EL (cell line): ENCODE measurements around the gene RPP25.
A peak's percentile ranks its signal among the peaks of the same experiment; 100 is the strongest.
"Not testable (repeated sequence)": the region's sequence is repeated elsewhere in the genome, so short reads cannot be mapped to it uniquely, and the experiment has no call there.

Experiments
- DNase-seq: peaks from one replicate; pipeline ENCODE4 v3.0.0-alpha.2; 2016

RPP25 gene

DNA sequence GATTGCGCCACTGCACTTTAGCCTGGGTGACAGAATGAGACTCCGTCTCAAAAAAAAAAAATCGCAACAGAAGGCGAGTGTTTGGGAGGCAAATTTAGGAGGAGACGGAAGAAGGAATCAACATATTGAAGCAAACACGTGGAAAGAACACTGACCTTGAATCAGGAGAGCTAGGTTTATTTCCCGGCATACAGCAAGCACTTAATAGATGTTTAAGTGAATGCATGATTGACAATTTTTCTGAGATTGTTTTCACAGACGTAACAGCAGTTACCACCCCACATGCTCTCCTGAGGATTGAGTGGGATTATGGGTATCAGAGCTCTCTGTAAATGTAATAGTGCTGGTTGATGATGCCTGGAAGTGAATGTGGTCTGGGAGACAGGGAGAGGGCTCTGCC, 5.6 kb upstream of the RPP25 start:
- DNase-seq: no peak

DNA sequence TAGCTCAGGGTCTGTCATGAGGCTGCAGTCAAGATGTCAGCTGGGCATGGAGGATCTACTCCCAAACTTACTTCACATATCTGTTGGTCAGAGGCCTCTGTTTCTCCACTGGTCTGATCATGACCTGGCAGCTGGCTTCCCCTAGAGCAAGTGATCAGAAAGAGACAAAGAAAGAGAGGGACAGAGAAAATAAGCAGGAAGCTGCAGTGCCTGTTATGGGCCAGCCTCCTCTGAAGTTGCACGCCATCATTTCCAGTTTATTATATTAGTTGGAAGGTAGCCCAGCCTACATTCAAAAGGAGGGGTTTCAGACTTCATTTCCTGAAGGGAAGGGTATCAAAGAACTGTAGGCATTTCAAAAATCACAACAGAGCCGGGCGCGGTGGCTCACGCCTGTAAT, 5.0 kb upstream of the RPP25 start:
- DNase-seq: no peak

DNA sequence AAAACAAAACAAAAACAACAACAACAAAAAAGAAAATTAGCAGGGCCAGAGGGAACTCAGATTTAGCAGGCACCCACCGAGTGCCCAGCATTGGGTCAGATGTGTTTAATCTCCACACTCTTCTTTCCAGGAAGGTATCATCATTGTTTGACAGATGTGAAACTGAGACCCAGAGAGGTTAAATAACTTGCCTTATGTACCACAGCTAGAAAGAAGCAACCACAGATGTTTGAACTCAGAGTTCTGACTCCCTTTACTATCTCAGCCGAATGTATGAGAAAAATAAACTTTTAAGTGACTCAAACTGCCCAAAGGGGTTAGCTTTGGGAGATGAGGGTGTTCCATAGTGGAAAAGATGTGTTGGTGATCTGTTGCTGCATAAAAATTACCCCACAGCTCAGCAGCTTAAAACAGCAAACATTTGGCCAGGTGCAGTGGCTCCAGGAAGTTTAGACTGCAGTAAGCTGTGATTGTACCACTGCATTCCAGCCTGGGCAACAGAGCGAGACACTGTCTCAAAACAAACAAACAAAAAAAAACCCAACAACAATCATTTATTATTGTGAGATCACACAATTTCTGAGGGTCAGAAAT, 4.5 kb upstream of the RPP25 start:
- no peak for DNase-seq

DNA sequence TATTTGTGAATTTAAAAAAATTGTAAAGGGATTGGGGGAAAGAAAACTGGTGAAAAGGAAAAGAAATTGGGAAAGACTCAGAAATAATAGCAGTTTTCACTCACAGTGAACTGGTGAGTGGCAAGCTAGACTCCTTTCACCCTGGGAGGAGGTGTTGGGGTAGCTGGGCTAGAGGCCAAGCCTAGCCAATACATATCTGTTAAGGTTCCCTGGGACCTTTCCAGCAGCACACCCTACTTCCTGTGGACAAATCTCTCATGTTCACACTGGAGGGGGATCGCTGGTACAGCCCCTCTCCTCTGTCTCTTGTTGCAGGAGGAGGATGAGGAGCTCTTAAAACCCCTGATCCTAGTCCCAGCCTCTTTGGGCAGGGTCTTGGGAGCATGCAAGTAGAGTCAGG, 3.7 kb upstream of the RPP25 start:
- no peak for DNase-seq

DNA sequence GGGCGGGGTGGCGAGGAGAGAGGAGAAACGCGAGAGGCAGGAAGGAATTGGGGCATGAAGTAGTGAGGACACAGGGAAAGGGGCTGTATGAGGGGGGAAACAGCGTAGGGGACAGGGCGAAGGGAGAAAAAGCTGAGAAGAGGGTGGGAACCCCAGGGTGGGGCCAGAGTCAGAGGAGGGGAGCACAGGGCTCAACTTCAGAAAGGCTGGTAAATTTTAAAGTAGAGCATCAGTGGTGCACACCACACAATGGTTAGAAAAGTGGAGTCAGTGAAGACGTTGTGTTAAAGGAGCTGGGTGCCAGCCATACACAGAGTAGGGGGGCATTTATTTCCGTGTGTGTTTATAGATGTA, 3.0 kb upstream of the RPP25 start:
- DNase-seq: no peak

DNA sequence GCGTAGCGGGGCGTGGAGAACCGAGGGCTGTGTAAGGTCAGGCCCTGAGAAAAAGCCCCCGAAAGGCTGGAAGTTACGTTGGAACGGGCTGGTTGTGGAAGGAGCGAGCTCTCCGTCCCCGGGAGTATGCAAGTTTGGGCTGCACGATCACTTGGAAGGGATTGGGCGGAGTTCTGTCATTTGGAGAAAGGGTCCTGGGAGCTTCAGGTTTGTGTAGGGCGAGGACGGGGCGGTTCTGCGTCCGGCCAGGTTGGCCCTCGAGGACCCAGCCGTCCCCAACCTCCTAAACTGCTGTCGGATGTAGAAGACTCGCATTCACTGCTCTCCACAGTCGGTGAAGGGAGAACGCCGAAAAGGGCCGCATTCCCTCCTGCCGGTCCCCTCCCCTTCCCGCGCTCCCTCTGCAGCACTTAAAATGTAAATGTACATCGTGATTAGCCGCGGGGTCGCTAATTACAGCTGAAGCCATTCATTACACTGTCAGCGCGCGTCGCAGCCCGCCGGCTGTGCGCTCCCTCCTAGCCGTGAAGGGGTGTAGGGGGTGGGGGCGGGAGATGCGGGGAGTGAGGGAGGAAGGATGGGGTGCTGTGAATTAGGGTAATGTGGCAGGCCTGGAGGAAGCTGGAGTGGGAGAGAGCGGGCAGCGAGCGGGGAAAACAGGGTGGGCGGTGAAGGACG, 2.5 kb upstream of the RPP25 start:
- DNase-seq: no peak

DNA sequence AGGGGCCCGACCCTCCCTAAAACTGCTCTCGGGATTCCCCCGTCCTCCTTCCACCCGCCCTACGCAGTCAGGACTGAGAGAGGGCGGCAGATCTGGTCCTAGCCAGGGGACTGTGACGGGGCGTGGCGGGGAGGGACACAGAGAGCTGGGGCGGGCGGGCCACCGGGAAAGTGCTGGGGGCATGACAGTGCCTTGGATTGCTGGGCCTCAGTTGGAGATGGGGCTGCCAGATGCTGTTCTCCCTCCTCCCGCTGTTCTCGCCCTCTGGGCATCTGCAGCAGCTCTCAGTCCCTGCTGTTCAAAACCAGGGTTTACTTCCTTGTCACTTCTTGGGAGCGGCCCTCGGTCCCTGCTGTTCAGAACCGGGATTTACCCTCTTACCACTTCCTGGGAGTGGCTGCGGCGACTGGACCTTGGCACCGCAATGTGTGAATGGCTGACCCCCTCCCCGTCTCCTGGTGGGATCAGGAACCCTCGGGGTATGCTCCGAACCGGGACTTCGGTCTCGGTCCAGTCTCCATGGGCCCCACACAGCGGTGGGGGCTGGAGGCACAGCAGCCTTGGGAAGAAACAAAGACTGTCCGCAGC, 1.8 kb upstream of the RPP25 start:
- DNase-seq: peak; percentile 62

DNA sequence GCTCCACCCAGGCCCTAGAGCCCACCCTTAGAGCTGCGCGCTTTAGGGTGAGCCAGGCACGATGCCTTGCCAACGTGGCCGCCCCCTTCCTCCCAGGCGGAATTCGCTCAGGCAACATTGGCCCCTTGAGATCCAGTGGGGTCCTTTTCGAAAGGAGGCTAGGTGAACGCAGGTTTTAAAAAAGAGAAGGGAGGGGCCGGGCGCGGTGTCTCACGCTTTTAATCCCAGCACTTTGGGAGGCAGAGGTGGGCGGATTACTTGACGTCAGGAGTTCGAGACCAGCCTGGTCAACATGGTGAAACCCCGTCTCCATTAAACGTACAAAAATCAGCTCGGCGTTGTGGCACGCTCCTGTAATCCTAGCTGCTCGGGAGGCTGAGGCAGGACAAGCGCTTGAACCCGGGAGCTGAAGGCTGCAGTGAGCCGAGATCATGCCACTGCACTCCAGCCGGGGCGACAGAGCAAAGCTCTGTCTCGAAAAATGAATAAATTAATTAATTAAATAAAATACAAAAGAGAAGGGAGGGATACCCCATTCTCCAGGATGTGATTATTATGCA, 984 bp upstream of the RPP25 start:
- no peak for DNase-seq

DNA sequence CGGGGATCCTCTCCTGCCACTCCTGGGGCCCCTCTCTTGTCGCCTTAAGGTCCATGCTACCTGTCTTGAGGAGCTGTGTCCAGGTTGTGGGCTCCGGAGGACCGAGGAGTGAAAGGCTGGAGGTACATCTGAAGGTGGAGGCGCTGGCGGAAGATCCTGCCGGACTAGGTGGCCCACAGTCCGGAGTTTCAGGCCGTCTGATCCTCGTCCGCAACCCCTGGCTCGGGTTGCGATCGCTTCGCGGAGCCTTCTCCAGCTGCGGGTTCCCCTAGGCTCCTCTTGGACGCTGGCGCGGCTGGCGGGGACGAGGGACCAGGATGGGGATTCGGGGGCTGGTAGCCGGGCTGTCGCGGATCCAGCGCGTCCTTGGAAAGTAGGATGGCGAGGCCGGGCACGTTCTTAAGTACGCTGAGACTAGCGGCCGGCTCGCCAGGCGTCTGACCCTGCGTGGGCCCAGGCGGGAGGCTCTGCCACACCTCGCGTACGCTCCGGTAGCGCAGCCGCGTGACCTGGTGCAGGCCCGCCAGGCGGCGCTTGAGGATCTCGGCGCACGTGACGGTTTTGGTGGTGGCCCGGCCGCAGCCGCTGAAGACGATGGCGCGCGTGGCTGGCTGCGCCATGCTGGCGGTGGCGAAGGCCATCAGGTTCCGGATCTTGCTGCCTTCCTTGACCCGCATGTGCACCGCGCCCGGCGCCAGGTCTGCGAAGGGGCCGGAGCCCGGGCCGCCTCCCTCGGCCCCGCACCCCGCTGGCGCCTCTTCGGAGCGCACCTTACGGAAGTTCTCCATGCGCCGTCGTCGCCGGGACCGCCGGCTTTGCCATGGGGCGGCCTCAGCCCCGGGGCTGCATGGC, 550 bp downstream of the RPP25 start:
- peak; percentile 43 for DNase-seq

DNA sequence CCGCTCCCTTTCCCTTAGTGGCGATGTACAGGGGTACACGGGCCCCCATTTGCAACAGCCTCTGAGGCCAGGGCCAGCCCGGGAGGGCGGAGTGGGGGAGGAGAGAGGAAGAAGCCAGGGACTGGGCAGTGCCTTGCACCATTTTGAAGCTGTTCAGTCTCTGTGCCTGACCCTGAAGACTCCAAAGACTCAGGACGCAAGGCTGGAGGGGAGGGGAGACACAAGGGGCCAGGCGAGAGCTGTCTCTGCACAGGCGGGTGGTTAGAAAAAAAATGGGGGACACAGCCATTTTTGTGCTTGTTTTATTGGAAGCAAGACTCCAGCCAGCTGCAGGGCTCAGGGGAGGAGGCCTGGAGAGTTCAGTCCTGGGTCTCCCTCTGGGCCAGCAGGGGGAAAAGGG, 1.6 kb downstream of the RPP25 start:
- no peak for DNase-seq

DNA sequence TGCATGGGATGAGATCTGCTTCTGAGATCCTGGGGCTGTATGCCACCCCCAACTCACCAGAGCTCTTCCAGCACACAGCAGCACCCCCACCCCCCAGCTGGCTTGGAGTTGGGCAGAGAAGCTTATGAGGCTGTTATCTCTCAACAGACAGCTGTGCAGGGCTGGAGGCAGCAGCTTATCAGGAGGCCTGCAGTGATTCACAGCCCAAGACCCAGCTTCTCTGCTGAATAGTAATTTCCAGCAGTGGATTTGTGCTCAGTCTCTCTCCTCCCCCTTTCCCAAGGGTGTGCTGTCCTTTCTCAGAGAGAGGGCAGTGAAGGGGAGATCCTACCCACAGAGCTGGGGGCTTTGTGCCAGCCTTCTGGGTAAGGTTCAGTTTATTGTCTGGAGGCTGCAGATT, 2.1 kb downstream of the RPP25 start:
- DNase-seq: peak; percentile 30

DNA sequence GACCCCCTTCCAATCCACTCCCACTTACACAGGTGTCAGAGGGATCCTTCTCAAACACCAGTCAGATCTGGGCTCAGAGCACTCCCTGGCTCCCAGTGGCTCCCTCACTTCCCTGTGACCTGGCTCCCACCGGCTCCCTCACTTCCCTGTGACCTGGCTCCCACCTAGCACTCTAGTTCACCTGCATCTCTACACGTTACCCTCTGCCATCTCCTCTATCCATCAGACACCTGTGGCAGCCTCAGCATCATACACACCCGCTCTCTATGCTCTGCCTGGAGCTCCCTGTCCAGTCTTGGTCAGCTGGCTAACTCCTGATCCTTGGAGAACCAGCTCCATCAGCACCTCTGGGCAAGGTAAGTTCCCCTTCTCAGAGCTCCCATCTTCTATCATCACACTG, 5.6 kb downstream of the RPP25 start:
- DNase-seq: no peak

DNA sequence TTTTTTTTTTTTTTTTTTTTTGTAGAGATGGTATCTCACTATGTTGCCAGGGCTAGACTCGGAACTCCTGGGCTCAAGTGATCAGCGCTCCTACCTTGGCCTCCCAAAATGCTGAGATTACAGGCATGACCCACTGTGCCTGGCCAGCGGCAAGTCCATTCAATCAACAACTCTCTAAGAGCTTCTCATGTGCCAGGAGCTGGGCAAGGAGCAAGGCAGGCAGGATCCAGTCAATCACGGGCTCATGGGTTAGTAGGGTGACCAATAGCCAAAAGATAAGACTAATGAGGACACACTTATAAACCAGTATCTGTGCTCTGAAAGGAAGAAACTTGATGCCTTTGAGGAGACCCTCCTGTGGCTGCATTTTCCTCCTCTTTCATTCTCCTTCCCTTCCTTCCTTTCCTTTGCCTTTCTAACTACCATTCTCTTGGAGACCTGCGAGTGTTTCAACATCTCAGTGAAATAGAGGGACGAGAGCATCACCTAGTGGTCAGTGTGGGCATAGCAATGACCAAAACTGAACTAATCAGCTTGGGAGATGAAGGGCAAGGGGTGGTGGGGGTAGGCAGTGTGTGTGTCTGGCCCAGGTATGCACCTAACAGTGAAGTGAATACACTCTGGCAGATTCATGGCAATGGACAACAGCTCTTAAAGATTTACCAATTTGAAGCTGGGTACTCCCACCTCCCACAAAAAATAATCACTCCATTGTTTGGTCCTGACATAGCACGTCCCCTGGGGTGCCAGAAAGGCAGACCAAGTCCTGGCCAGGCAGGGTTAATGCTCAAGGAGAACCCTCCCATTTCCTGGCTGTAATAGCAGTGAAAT, 6.3 kb downstream of the RPP25 start:
- peak; percentile 70 for DNase-seq

DNA sequence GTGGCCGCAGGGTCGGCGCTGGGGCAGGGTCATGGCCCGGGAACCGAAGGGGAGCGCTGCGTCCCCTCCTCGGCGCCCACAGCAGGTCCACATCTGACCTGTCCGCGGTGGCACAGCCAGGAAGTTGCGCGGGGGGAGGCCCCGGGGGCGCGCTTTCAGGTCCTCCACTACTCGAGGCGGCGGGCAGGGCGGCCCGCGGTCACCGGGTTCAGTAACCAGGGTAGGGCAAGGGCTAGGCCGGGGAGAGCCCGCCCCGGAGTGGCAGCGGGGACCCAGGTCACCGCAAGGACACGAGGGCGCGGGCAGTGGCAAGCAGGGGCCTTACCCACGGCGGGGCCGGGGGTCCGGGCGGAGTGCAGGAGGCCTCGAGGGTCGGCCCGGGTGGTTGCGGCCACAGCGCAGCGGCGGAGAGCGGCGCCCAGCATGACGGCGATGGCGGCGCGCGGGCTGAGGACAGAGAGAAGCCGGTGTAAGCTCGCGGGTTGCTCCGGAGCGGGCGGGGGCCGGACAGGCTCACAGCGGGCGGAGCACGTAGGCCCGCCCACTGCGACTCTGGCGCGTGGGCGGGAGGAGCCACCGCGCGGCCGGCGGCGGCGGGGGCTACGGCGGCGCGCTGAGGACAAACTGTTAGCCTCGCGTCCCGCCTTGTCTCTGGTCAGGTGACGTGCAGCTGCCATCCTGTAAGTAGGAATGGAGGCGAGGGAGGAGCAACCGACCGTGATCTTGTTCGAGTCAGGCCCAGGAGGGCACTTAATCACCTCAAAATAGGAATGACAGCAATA, 18.8 kb downstream of the RPP25 start, which contains the start of gene COX5A:
Gene COX5A, minus strand, starts transcription at position 484 of the 782 bp plus-strand sequence. Its CDS starts 59 bp downstream, at position 425.
- peak; percentile 96 for DNase-seq

DNA sequence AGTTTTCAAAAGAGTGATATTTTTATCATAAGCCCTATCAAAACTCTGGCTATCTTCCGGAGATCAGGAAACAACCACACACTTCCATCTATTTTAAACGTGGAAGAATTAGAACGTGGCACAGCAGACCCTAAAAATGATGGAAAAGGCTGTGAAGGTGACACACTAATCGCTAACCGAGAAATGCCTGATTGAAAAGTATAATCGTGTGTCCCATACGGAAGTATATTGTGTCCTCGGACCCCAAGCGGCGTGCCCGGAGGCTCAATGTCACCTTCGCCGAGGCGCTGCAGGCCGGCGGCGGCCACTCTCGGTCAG, 19.3 kb downstream of the RPP25 start:
- no peak for DNase-seq

DNA sequence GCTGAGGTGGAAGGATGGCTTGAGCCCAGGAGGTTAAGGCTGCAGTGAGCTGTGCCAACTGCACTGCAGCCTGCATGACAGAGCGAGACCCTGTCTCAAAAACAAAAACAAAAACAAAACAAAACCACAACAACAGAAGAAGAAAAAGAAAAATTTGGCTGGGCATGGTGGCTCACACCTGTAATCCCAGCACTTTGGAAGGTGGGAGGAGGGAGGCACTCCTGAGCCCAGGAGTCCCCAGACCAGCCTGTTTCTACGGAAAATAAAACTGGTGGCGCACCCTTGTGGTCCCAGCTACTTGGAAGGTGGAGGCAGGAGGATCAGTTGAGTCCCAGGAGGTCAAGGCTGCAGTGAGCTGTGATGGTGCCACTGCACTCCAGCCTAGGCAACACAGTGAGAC, 21.4 kb downstream of the RPP25 start:
- not testable (repeated sequence) for DNase-seq

DNA sequence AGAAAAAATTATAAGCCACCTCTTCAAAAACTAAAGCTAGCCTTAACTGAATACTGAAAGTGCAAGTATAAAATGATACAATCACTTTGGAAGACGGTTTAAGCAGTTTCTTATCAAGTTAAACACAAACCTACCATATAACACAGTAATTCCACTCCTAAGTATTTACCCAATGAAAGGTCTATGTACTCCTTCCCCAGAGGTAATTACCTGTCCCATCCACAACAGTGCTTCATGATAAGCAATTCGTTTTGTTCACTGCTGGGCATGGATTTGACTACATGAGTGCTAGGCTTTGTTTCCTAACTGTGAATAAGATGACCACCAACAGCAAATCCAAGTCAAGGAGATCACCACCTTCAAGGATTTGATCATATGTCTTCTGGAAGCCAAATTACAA, 23.0 kb downstream of the RPP25 start:
- DNase-seq: no peak

DNA sequence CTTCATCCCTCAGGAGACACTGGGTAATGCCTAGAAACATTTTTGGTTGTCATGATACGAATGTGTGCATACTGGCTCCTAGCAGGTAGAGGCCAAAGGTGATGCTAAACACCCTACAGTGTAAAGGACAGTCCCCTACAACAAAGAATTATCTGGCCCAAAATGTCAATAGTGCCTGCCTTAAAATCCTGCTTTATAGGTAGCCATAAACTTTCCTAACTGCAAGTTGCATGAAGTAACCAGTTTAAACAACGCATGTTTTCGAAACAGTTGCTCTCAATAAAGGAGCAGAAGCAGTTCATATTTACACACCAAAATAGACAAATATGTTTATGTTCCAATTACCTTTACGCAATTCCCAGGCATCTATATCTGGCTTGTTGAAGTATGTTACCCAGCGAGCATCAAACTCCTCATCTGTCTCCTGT, 27.8 kb downstream of the RPP25 start:
- no peak for DNase-seq

DNA sequence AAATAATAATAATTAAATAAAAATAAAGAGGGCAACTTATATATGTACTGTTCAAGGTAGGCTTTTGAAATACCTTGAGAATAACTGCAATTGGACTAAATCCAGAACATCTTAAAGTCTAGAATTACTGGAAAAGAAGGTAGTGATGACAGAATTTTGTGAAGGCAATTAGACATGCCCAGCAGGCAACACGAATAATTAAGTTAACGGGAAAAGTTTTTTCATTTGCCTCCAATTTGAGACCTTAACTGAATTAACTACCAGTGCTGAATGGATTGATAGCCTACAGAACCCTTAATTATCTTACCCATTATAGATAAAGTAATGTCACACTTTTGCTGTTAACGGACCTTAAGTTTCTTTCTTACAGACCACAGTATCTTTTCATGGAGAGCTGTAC, 32.0 kb downstream of the RPP25 start:
- DNase-seq: no peak

DNA sequence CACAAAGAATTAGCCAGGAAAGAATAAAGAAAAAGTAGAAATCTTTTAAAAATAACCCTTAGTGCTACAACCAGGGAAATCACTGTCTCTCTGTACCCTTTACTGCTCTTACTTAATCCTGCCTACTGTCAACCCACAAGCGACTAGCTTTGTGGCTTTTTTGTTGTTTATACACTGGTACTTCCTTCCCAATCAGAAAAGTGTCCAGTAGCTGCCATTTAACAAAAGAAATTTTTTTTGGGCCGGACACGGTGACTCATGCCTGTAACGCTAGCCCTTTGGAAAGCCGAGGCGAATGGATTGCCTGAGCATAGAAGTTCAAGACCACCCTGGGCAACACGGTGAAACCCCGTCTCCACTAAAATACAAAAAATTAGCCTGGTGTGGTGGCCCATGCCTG, 36.1 kb downstream of the RPP25 start:
- DNase-seq: no peak

DNA sequence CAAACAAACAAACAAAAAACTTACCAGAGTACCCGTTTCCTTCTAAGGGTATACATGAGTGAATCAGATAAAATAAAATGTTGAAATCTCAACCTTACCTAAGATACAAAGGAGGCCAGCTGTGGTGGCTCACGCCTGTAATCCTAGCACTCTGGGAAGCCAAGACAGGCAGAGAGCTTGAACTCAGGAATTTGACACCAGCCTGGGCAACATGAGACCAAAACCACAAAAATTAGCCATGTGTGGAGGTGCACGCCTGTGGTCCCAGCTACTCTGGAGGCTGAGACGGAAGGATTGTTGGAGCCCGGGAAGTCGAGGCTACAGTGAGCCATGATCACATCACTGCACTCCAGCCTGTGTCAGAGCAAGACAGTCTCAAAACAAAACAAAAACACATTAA, 38.9 kb downstream of the RPP25 start:
- DNase-seq: no peak

DNA sequence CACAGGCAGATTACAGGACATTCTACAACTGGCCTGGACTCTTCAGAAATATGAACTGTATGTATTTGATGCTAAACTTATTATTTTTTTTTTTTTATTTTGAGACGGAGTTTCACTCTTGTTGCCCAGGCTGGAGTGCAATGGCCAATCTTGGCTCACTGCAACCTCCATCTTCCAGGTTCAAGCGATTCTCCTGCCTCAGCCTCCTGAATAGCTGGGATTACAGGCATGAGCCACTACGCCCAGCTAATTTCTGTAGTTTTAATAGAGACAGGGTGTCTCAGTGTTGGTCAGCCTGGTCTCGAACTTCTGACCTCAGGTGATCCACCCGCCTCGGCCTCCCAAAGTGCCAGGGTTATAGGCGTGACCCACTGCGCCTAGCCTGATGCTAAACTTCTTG, 42.8 kb downstream of the RPP25 start:
- not testable (repeated sequence) for DNase-seq
